PC-9 (cell line): ENCODE data around the gene ARL10. TPM values are rescaled to one million over a fixed set of nuclear protein-coding genes. Genes with fewer than 3 reads are reported as not detected.

Experiments used
- BruUV-seq: library from RNA; stranded (reverse); fragments of 400-500 nt; replicated peaks from 2 replicates; lab custom pipeline; 2021; lab: Mats Ljungman, UMichigan
- CTCF ChIA-PET: fragments of 300-600 bp; sonication (Branson Sonifier 250); formaldehyde crosslinking; loops from one replicate; lab custom pipeline; 2022; ENCODE audit warnings: antibody characterized with exemption; lab: Charles Lee
- POLR2A ChIA-PET: fragments of 300-600 bp; sonication (Branson Sonifier 250); formaldehyde crosslinking; loops from one replicate; lab custom pipeline; 2022; ENCODE audit warnings: antibody characterized with exemption; ENCODE audit not compliant: unreplicated experiment; lab: Charles Lee
- DNase-seq, 2 experiments: peaks; one replicate each; pipeline versions ENCODE4 v3.0.0 to v3.0.0-alpha.2; 2015 to 2022; ENCODE audit warnings: mixed read lengths in 1 of 2
- H2AFZ ChIP-seq: fragments of 200-600 bp; sonication (generic); 2 replicates; pipeline ENCODE4 v1.8.1; 2017; ENCODE audit warnings: antibody characterized with exemption
- H3F3A ChIP-seq: fragments of 200-600 bp; sonication (generic); 2 replicates; pipeline ENCODE4 v1.8.1; 2017; ENCODE audit warnings: antibody characterized with exemption, mild to moderate bottlenecking, low read depth; ENCODE audit not compliant: insufficient read depth
- H3K27ac ChIP-seq: fragments of 200-600 bp; sonication (generic); 2 replicates; pipeline ENCODE4 v1.6.1; 2016; ENCODE audit warnings: mixed run types
- H3K27me3 ChIP-seq: fragments of 200-600 bp; sonication (generic); 2 replicates; pipeline ENCODE4 v1.6.1; 2016; ENCODE audit warnings: low read depth, mixed run types; ENCODE audit not compliant: insufficient read depth
- H3K36me3 ChIP-seq: fragments of 200-600 bp; sonication (generic); 2 replicates; pipeline ENCODE4 v1.6.1; 2016; ENCODE audit warnings: low read depth, mixed run types
- H3K4me1 ChIP-seq: fragments of 200-600 bp; sonication (generic); replicated peaks from 2 replicates; pipeline ENCODE4 v1.6.1; 2016; ENCODE audit warnings: mixed run types; ENCODE audit not compliant: insufficient read depth
- H3K4me2 ChIP-seq: fragments of 200-600 bp; sonication (generic); 2 replicates; pipeline ENCODE4 v1.6.1; 2017; ENCODE audit warnings: mixed run types
- H3K4me3 ChIP-seq: fragments of 200-600 bp; sonication (generic); 2 replicates; pipeline ENCODE4 v1.6.1; 2016; ENCODE audit warnings: mixed run types
- H3K79me2 ChIP-seq: fragments of 200-600 bp; sonication (generic); 2 replicates; pipeline ENCODE4 v1.6.1; 2017; ENCODE audit warnings: low read depth, mixed run types
- H3K9me2 ChIP-seq: fragments of 200-600 bp; sonication (generic); 2 replicates; pipeline ENCODE4 v1.8.1; 2017; ENCODE audit warnings: mild to moderate bottlenecking; ENCODE audit not compliant: insufficient read depth
- H3K9me3 ChIP-seq: fragments of 200-600 bp; sonication (generic); 2 replicates; pipeline ENCODE4 v1.8.1; 2016; ENCODE audit warnings: low read depth; ENCODE audit not compliant: insufficient read depth
- H4K20me1 ChIP-seq: fragments of 200-600 bp; sonication (generic); 2 replicates; pipeline ENCODE4 v1.8.1; 2017; ENCODE audit not compliant: insufficient read depth
- CTCF ChIP-seq: fragments of 200-600 bp; sonication (generic); conservative IDR thresholded peaks from 2 replicates; pipeline ENCODE4 v1.6.1; 2017; ENCODE audit warnings: mixed run types, antibody characterized with exemption, mild to moderate bottlenecking, moderate library complexity
- EZH2 ChIP-seq: fragments of 200-600 bp; sonication (generic); IDR thresholded peaks from 2 replicates; pipeline ENCODE4 v1.8.0; 2017; ENCODE audit warnings: antibody characterized with exemption, low read depth
- intact Hi-C: fragments of 100-400 bp; cut with micrococcal nuclease; formaldehyde crosslinking; loops from one replicate; pipeline ENCODE4 v1.10.0; 2022; ENCODE audit not compliant: unreplicated experiment
- total RNA-seq: library from RNA; stranded (reverse); gene quantifications from 2 replicates; pipeline ENCODE4 v1.2.3, GENCODE V29; 2021

ARL10 gene
- total RNA-seq, 1 experiment from 2014 or later = 0.85 TPM

GRCh38 chr5:176389135-176390123 is 24.1 kb downstream of the ARL10 start:
- POLR2A ChIA-PET = interaction anchor here (0.6 to 0.7 kb wide), 2 partner anchors 146 to 872 kb away, joined by 3 to 4 read pairs; no protein-coding TSS in a partner anchor
- peak overlapping the region; percentile 88 for H3K4me2 ChIP-seq
- intact Hi-C loops = loop anchor here (1.0 to 10.0 kb wide), 3 partner anchors 21 to 435 kb away; partner anchors contain the start of gene TSPAN17
- H3K9me2 ChIP-seq = no peaks in the 10 kb centered on the region
- H3K36me3 ChIP-seq = peaks cover 25% of the 10 kb centered on the region
- H2AFZ ChIP-seq = peak overlapping the region; percentile 73
- BruUV-seq = TSS peak; percentile 94
- H3K27ac ChIP-seq = peak overlapping the region; percentile 61
- H3F3A ChIP-seq = peaks cover 31% of the 10 kb centered on the region
- peaks cover 40% of the 10 kb centered on the region for H3K79me2 ChIP-seq
- H3K9me3 ChIP-seq = no peaks in the 10 kb centered on the region
- no peak for DNase-seq
- H3K27me3 ChIP-seq = no peaks in the 10 kb centered on the region
- TF ChIP-seq EZH2 (no peak), CTCF (no peak)
- CTCF ChIA-PET = no interaction called here
- H3K4me3 ChIP-seq = peak overlapping the region; percentile 74
- H4K20me1 ChIP-seq = peaks cover 19% of the 10 kb centered on the region
- H3K4me1 ChIP-seq = peaks cover 22% of the 10 kb centered on the region

GRCh38 chr5:176391479-176391878 is 26.2 kb downstream of the ARL10 start:
- no peak for TF ChIP-seq CTCF
- TF ChIP-seq EZH2 = no peak
- Histone ChIP-seq H3K27me3 (no peaks in the 10 kb centered on the region), H3K4me1 (peaks cover 17% of the 10 kb centered on the region), H4K20me1 (peaks cover 7% of the 10 kb centered on the region), H3F3A (peaks cover 25% of the 10 kb centered on the region), H3K4me3 (no peak overlapping the region), H3K79me2 (peaks cover 28% of the 10 kb centered on the region), H3K9me2 (no peaks in the 10 kb centered on the region), H3K36me3 (0 out of 2 replicates have a peak, but pooled peaks cover 9% of the 10 kb centered on the region), H3K27ac (no peak overlapping the region), H3K9me3 (no peaks in the 10 kb centered on the region), H3K4me2 (no peak overlapping the region), H2AFZ (no peak overlapping the region)
- peak in 1 of 2 experiments; percentile 31 for DNase-seq
- ChIA-PET POLR2A (interaction anchor here (0.6 kb wide), 1 partner anchor 30 kb away, joined by 8 read pairs; no protein-coding TSS in a partner anchor), CTCF (no interaction called here)
- intact Hi-C loops = no loop called here
- BruUV-seq = no TSS peak

GRCh38 chr5:176391999-176392398 is 26.7 kb downstream of the ARL10 start:
- peaks cover 23% of the 10 kb centered on the region for H3K79me2 ChIP-seq
- TF ChIP-seq CTCF (no peak), EZH2 (no peak)
- no peaks in the 10 kb centered on the region for H3K27me3 ChIP-seq
- H3K36me3 ChIP-seq = 0 out of 2 replicates have a peak, but pooled peaks cover 3% of the 10 kb centered on the region
- peaks cover 25% of the 10 kb centered on the region for H3F3A ChIP-seq
- CTCF ChIA-PET = interaction anchor here (0.5 kb wide), 1 partner anchor 884 kb away, joined by 3 read pairs; no protein-coding TSS in a partner anchor
- POLR2A ChIA-PET = no interaction called here
- H3K9me2 ChIP-seq = no peaks in the 10 kb centered on the region
- H2AFZ ChIP-seq = no peak overlapping the region
- no peak overlapping the region for H3K4me2 ChIP-seq
- BruUV-seq = no TSS peak
- H3K4me1 ChIP-seq = peaks cover 12% of the 10 kb centered on the region
- intact Hi-C loops = no loop called here
- H3K27ac ChIP-seq = no peak overlapping the region
- H3K4me3 ChIP-seq = no peak overlapping the region
- DNase-seq = no peak
- no peaks in the 10 kb centered on the region for H3K9me3 ChIP-seq
- peaks cover 2% of the 10 kb centered on the region for H4K20me1 ChIP-seq
